SK-N-SH treated with all-trans-retinoic acid at 6 μM for 48 hours (cell line): ENCODE measurements around the gene GAL3ST1.

Experiments
- ATAC-seq: fragments of 200-7000 bp; cut with Tn5 transposase; 3 replicates; pipeline ENCODE4 v1.9.1; 2020; ENCODE audit warnings: mild to moderate bottlenecking, moderate library complexity
- ARNTL ChIP-seq: fragments of 450-650 bp; formaldehyde crosslinking; IDR thresholded peaks from 2 replicates; pipeline ENCODE4 v1.5.0; 2020; ENCODE audit warnings: low read depth, mild to moderate bottlenecking, moderate library complexity, borderline replicate concordance
- BACH2 ChIP-seq: fragments of 250-450 bp; sonication (Bioruptor Pico); IDR thresholded peaks from 2 replicates; pipeline ENCODE4 v1.9.0; 2021; ENCODE audit warnings: mild to moderate bottlenecking, borderline replicate concordance
- CREB5 ChIP-seq: fragments of 250-450 bp; sonication (Bioruptor Pico); IDR thresholded peaks from 2 replicates; pipeline ENCODE4 v1.5.1; 2020; ENCODE audit warnings: low read depth, mild to moderate bottlenecking, moderate library complexity
- CSDC2 ChIP-seq: fragments of 250-450 bp; sonication (Bioruptor Pico); IDR thresholded peaks from 2 replicates; pipeline ENCODE4 v1.5.0; 2020; ENCODE audit warnings: mild to moderate bottlenecking, moderate library complexity
- CSRNP3 ChIP-seq: fragments of 250-450 bp; sonication (Bioruptor Pico); IDR thresholded peaks from 2 replicates; pipeline ENCODE4 v1.5.1; 2021; ENCODE audit warnings: mild to moderate bottlenecking, moderate library complexity
- GLIS3 ChIP-seq: fragments of 250-450 bp; sonication (Bioruptor Pico); IDR thresholded peaks from 2 replicates; pipeline ENCODE4 v1.5.0; 2020; ENCODE audit warnings: mild to moderate bottlenecking, moderate library complexity
- OSR1 ChIP-seq: fragments of 250-450 bp; sonication (Bioruptor Pico); IDR thresholded peaks from 2 replicates; pipeline ENCODE4 v1.8.0; 2022; ENCODE audit warnings: moderate library complexity, mild to moderate bottlenecking, inconsistent platforms
- POU6F1 ChIP-seq: fragments of 250-450 bp; sonication (Bioruptor Pico); IDR thresholded peaks from 2 replicates; pipeline ENCODE4 v1.8.0; 2021; ENCODE audit warnings: low read depth, mild to moderate bottlenecking, moderate library complexity, borderline replicate concordance
- PPARA ChIP-seq: fragments of 250-450 bp; sonication (Bioruptor Pico); IDR thresholded peaks from 2 replicates; pipeline ENCODE4 v1.5.0; 2020; ENCODE audit warnings: mild to moderate bottlenecking, borderline replicate concordance
- RARB ChIP-seq: fragments of 250-450 bp; sonication (Bioruptor Pico); IDR thresholded peaks from 2 replicates; pipeline ENCODE4 v1.8.0; 2021; ENCODE audit warnings: mild to moderate bottlenecking, moderate library complexity
- SNAI2 ChIP-seq: fragments of 250-450 bp; sonication (Bioruptor Pico); IDR thresholded peaks from 2 replicates; pipeline ENCODE4 v1.5.0; 2020; ENCODE audit warnings: mild to moderate bottlenecking, moderate library complexity
- TCF4 ChIP-seq: fragments of 250-450 bp; sonication (Bioruptor Pico); IDR thresholded peaks from 2 replicates; pipeline ENCODE4 v1.8.0; 2021; ENCODE audit warnings: mild to moderate bottlenecking, moderate library complexity, borderline replicate concordance
- ZC3H10 ChIP-seq: fragments of 250-450 bp; sonication (Bioruptor Pico); IDR thresholded peaks from 2 replicates; pipeline ENCODE4 v1.5.1; 2021; ENCODE audit warnings: mild to moderate bottlenecking, moderate library complexity
- ZFP3 ChIP-seq: fragments of 250-450 bp; sonication (Bioruptor Pico); IDR thresholded peaks from 2 replicates; pipeline ENCODE4 v1.5.0; 2020; ENCODE audit warnings: mild to moderate bottlenecking, moderate library complexity
- ZFP30 ChIP-seq: fragments of 450-650 bp; formaldehyde crosslinking; IDR thresholded peaks from 2 replicates; pipeline ENCODE4 v1.5.0; 2022; ENCODE audit warnings: mild to moderate bottlenecking, moderate library complexity
- ZNF565 ChIP-seq: fragments of 450-650 bp; formaldehyde crosslinking; conservative IDR thresholded peaks from 2 replicates; pipeline ENCODE4 v1.5.0; 2020; ENCODE audit warnings: low read depth, mild to moderate bottlenecking, moderate library complexity
- ZNF70 ChIP-seq: fragments of 450-650 bp; formaldehyde crosslinking; IDR thresholded peaks from 2 replicates; pipeline ENCODE4 v1.5.0; 2020; ENCODE audit warnings: mild to moderate bottlenecking, moderate library complexity
- ZNF8 ChIP-seq: fragments of 450-650 bp; formaldehyde crosslinking; IDR thresholded peaks from 2 replicates; pipeline ENCODE4 v1.5.0; 2020; ENCODE audit warnings: mild to moderate bottlenecking, moderate library complexity

The GAL3ST1 gene

GRCh38 chr22:30521368-30522156, 52.9 kb downstream of the GAL3ST1 start:
- TF ChIP-seq ZFP3 (CRISPR knock-in tag): no peak
- no peak for TF ChIP-seq ZNF565
- no peak for TF ChIP-seq BACH2 (CRISPR knock-in tag)
- no peak for TF ChIP-seq PPARA (CRISPR knock-in tag)
- no peak for TF ChIP-seq CREB5 (CRISPR knock-in tag)
- TF ChIP-seq CSDC2: no peak
- TF ChIP-seq ZNF70 (CRISPR knock-in tag): no peak
- TF ChIP-seq CSRNP3 (CRISPR knock-in tag): no peak
- TF ChIP-seq, all 23 proteins: peak for 0
- no peak for ATAC-seq

GRCh38 chr22:30519842-30520425, 54.5 kb downstream of the GAL3ST1 start:
- no peak for ATAC-seq

GRCh38 chr22:30516731-30517130, 57.7 kb downstream of the GAL3ST1 start:
- TF ChIP-seq CREB5 (CRISPR knock-in tag): no peak
- TF ChIP-seq RARB (CRISPR knock-in tag): no peak
- TF ChIP-seq ARNTL (CRISPR knock-in tag): no peak
- TF ChIP-seq ZNF565: no peak
- TF ChIP-seq BACH2 (CRISPR knock-in tag): no peak
- no peak for TF ChIP-seq CSRNP3 (CRISPR knock-in tag)
- TF ChIP-seq PPARA (CRISPR knock-in tag): no peak
- TF ChIP-seq TCF4 (CRISPR knock-in tag): no peak
- no peak for TF ChIP-seq SNAI2 (CRISPR knock-in tag)
- no peak for TF ChIP-seq GLIS3 (CRISPR knock-in tag)
- TF ChIP-seq CSDC2: no peak
- TF ChIP-seq ZFP3 (CRISPR knock-in tag): no peak
- no peak for TF ChIP-seq ZFP30 (CRISPR knock-in tag)
- TF ChIP-seq, all 23 proteins: peak for 0
- ATAC-seq: no peak

More at GRCh38 chr22:30519842-30520425, 54.5 kb downstream of the GAL3ST1 start:
- no peak for TF ChIP-seq POU6F1 (CRISPR knock-in tag)
- TF ChIP-seq ZNF70 (CRISPR knock-in tag): no peak
- TF ChIP-seq ZFP30 (CRISPR knock-in tag): no peak
- no peak for TF ChIP-seq SNAI2 (CRISPR knock-in tag)
- no peak for TF ChIP-seq CSRNP3 (CRISPR knock-in tag)
- TF ChIP-seq OSR1: no peak
- TF ChIP-seq CREB5 (CRISPR knock-in tag): no peak
- TF ChIP-seq PPARA (CRISPR knock-in tag): no peak
- no peak for TF ChIP-seq ZNF8 (CRISPR knock-in tag)
- no peak for TF ChIP-seq ZC3H10 (CRISPR knock-in tag)
